CD4-positive, alpha-beta T cell treated with Interleukin-1 beta for 1 hour (primary cell): ENCODE measurements around the gene AARS2.

Experiments used
- DNase-seq, 2 donors: peaks; one replicate each; pipeline ENCODE4 v3.0.0-alpha.2; 2020 to 2022

AARS2 gene

GRCh38 chr6:44298864-44299263 lies 14.3 kb downstream of the AARS2 start:
- DNase-seq = no peak

GRCh38 chr6:44298055-44298803 lies 14.9 kb downstream of the AARS2 start:
- no peak for DNase-seq

- DNase-seq = peak in 1 of 2 donors; percentile 30
These were observed 15.8 kb downstream of the AARS2 start for GRCh38 chr6:44297063-44298038.

- DNase-seq = no peak
These were observed 18.0 kb downstream of the AARS2 start for GRCh38 chr6:44294832-44295791.

GRCh38 chr6:44292661-44293365 lies 20.3 kb downstream of the AARS2 start:
- DNase-seq = no peak

- DNase-seq = no peak
These were observed 21.3 kb downstream of the AARS2 start for GRCh38 chr6:44291841-44292240.

GRCh38 chr6:44289726-44290260 lies 23.4 kb downstream of the AARS2 start:
- DNase-seq = no peak

GRCh38 chr6:44286747-44287146 lies 26.4 kb downstream of the AARS2 start:
- DNase-seq = no peak

- DNase-seq = no peak
These were observed 26.9 kb downstream of the AARS2 start for GRCh38 chr6:44286285-44286565.

- DNase-seq = no peak
These were observed 27.4 kb downstream of the AARS2 start for GRCh38 chr6:44285552-44286284.

GRCh38 chr6:44284867-44285266 lies 28.3 kb downstream of the AARS2 start:
- no peak for DNase-seq

- DNase-seq = no peak
These were observed 29.0 kb downstream of the AARS2 start for GRCh38 chr6:44284121-44284520.

- no peak for DNase-seq
These were observed 34.1 kb downstream of the AARS2 start for GRCh38 chr6:44278774-44279697.

- DNase-seq = no peak
These were observed 34.8 kb downstream of the AARS2 start for GRCh38 chr6:44278315-44278714.

- no peak for DNase-seq
These were observed 35.4 kb downstream of the AARS2 start for GRCh38 chr6:44277763-44278162.

GRCh38 chr6:44276667-44277640 lies 36.2 kb downstream of the AARS2 start:
- no peak for DNase-seq

GRCh38 chr6:44275749-44276648 lies 37.1 kb downstream of the AARS2 start:
- no peak for DNase-seq

GRCh38 chr6:44275271-44275748 lies 37.8 kb downstream of the AARS2 start:
- DNase-seq = no peak
